Keratinocyte (primary cell): Measurements from ENCODE around the gene ALK. TPM values are rescaled to one million over a fixed set of nuclear protein-coding genes. Genes with fewer than 3 reads are reported as not detected.

Experiments
- DNase-seq: peaks from one replicate; pipeline ENCODE4 v3.0.0-alpha.2; 2011; ENCODE audit warnings: low read depth, missing footprints, low spot score
- FAIRE-seq: peaks from 2 replicates; lab custom pipeline; 2011; peaks lifted over from hg19 to GRCh38; lab: Jason Lieb, UNC
- H2AFZ ChIP-seq: 2 replicates; pipeline ENCODE4 v1.6.0; 2012; ENCODE audit warnings: low read length, control low read depth, inconsistent platforms; ENCODE audit not compliant: control insufficient read depth
- H3K27ac ChIP-seq: 2 replicates; pipeline ENCODE4 v1.5.1; 2011; ENCODE audit warnings: low read length; ENCODE audit not compliant: control insufficient read depth, insufficient read depth
- H3K27me3 ChIP-seq: 3 replicates; pipeline ENCODE4 v1.6.0; 2011; ENCODE audit warnings: low read length; ENCODE audit not compliant: control insufficient read depth, insufficient read depth; ENCODE audit errors: extremely low read depth
- H3K36me3 ChIP-seq, 2 experiments: 2 replicates in 1 of 2; 3 replicates in 1 of 2; pipeline ENCODE4 v1.5.1; 2011; ENCODE audit warnings: low read length in 2 of 2, mild to moderate bottlenecking in 1 of 2; ENCODE audit not compliant: control insufficient read depth in 2 of 2, insufficient read depth in 2 of 2; ENCODE audit errors: extremely low read depth in 1 of 2
- H3K4me1 ChIP-seq: 3 replicates; pipeline ENCODE4 v1.5.1; 2011; ENCODE audit warnings: low read length; ENCODE audit not compliant: control insufficient read depth, insufficient read depth; ENCODE audit errors: extremely low read depth
- H3K4me2 ChIP-seq: 3 replicates; pipeline ENCODE4 v1.6.0; 2011; ENCODE audit warnings: low read depth, low read length; ENCODE audit not compliant: control insufficient read depth, insufficient read depth; ENCODE audit errors: extremely low read depth
- H3K4me3 ChIP-seq, 3 experiments: fragments of 200-600 bp in 1 of 3; sonication (generic) in 1 of 3; 2 replicates in 2 of 3; 3 replicates in 1 of 3; pipeline ENCODE4 v1.5.1; 2011 to 2016; ENCODE audit warnings: low read length in 3 of 3, mild to moderate bottlenecking in 3 of 3, control low read depth in 2 of 3, inconsistent platforms in 1 of 3, low read depth in 1 of 3, mixed read lengths in 1 of 3, mixed run types in 1 of 3, moderate library complexity in 1 of 3; ENCODE audit not compliant: control insufficient read depth in 2 of 3, insufficient read depth in 2 of 3; ENCODE audit errors: extremely low read depth in 1 of 3
- H3K79me2 ChIP-seq: 2 replicates; pipeline ENCODE4 v1.6.0; 2012; ENCODE audit warnings: low read length; ENCODE audit not compliant: control insufficient read depth, insufficient read depth
- H3K9ac ChIP-seq: 3 replicates; pipeline ENCODE4 v1.6.0; 2011; ENCODE audit warnings: low read length; ENCODE audit not compliant: control insufficient read depth, insufficient read depth; ENCODE audit errors: extremely low read depth
- H3K9me1 ChIP-seq: 3 replicates; pipeline ENCODE4 v1.6.0; 2011; ENCODE audit warnings: low read length; ENCODE audit not compliant: control insufficient read depth, insufficient read depth; ENCODE audit errors: extremely low read depth
- H3K9me3 ChIP-seq: 2 replicates; pipeline ENCODE4 v1.5.1; 2012; ENCODE audit warnings: low read depth, low read length; ENCODE audit not compliant: control insufficient read depth
- H4K20me1 ChIP-seq: 3 replicates; pipeline ENCODE4 v1.6.0; 2011; ENCODE audit warnings: low read length; ENCODE audit not compliant: control insufficient read depth, insufficient read depth; ENCODE audit errors: extremely low read depth
- CTCF ChIP-seq, 3 experiments: IDR thresholded peaks in 1 of 3; conservative IDR thresholded peaks in 1 of 3; optimal IDR thresholded peaks in 1 of 3; 2 replicates in 2 of 3; 3 replicates in 1 of 3; pipeline versions ENCODE3 to v1.5.1; 2011; ENCODE audit warnings: low read length in 3 of 3, mild to moderate bottlenecking in 3 of 3, moderate library complexity in 2 of 3, control low read depth in 1 of 3, inconsistent platforms in 1 of 3; ENCODE audit not compliant: insufficient read depth in 2 of 3; ENCODE audit errors: extremely low read depth in 1 of 3
- EZH2 ChIP-seq: IDR thresholded peaks from one replicate; pipeline ENCODE4 v1.6.1; 2012; ENCODE audit warnings: inconsistent platforms, mild to moderate bottlenecking, low read length, moderate library complexity
- dilution Hi-C: fragments of 300-500 bp; cut with MboI; formaldehyde crosslinking; loops from one replicate; pipeline ENCODE4 v1.7.0; 2020; ENCODE audit warnings: low sequenced_read_pairs; ENCODE audit not compliant: extremely low pct_ligation_motif_present
- polyA plus RNA-seq, 5 experiments: library from polyadenylated mRNA; depleted of rRNA in 3 of 5; stranded (reverse) in 3 of 5; stranded (forward) in 1 of 5; unstranded in 1 of 5; fragments of >200 nt; gene quantifications; 1 replicate in 1 of 5; 2 replicates in 3 of 5; 3 replicates in 1 of 5; pipeline versions ENCODE4 v1.2.1 to v1.2.3, GENCODE V29; 2011 to 2012; ENCODE audit warnings: missing spikeins in 2 of 5, low read depth in 1 of 5, low replicate concordance in 1 of 5

Gene ALK
- polyA plus RNA-seq, 1 donor (not counting 4 experiments of a cell fraction or from before 2014, with no cell fraction given): not detected

GRCh38 chr2:29878898-29879297 lies 42.5 kb downstream of the ALK start:
- Histone ChIP-seq H3K9ac (no peak overlapping the region), H3K79me2 (no peaks in the 10 kb centered on the region), H3K27me3 (peaks cover 5% of the 10 kb centered on the region), H3K4me3 (no peak overlapping the region), H3K27ac (no peak overlapping the region), H3K4me1 (no peaks in the 10 kb centered on the region), H3K4me2 (no peak overlapping the region), H3K9me1 (no peaks in the 10 kb centered on the region), H3K36me3 (no peaks in the 10 kb centered on the region), H2AFZ (no peak overlapping the region), H3K9me3 (no peaks in the 10 kb centered on the region), H4K20me1 (no peaks in the 10 kb centered on the region)
- dilution Hi-C loops: no loop called here
- DNase-seq: no peak
- FAIRE-seq: peak; percentile 41
- TF ChIP-seq CTCF (optimal IDR thresholded peaks at IDR 0.05 in 1 of 3, IDR thresholded peaks at IDR 0.05 in 1 of 3, conservative IDR thresholded peaks at IDR 0.05 in 1 of 3; ENCODE audit: extremely low read depth in 1 of 3, insufficient read depth in 2 of 3, low read length in 3 of 3) (no peak), EZH2 (no peak)

GRCh38 chr2:29876374-29876773 lies 45.0 kb downstream of the ALK start:
- Histone ChIP-seq H4K20me1 (no peaks in the 10 kb centered on the region), H3K4me3 (no peak overlapping the region), H3K27me3 (peaks cover 14% of the 10 kb centered on the region), H3K4me1 (no peaks in the 10 kb centered on the region), H3K9me1 (peaks cover 2% of the 10 kb centered on the region), H3K9ac (no peak overlapping the region), H3K9me3 (no peaks in the 10 kb centered on the region), H3K27ac (no peak overlapping the region), H3K36me3 (no peaks in the 10 kb centered on the region), H2AFZ (no peak overlapping the region), H3K79me2 (no peaks in the 10 kb centered on the region), H3K4me2 (no peak overlapping the region)
- DNase-seq: no peak
- no peak for FAIRE-seq
- dilution Hi-C loops: no loop called here
- TF ChIP-seq EZH2 (no peak), CTCF (optimal IDR thresholded peaks at IDR 0.05 in 1 of 3, IDR thresholded peaks at IDR 0.05 in 1 of 3, conservative IDR thresholded peaks at IDR 0.05 in 1 of 3; ENCODE audit: extremely low read depth in 1 of 3, insufficient read depth in 2 of 3, low read length in 3 of 3) (no peak)
